Smooth muscle cell (in vitro differentiated cells): ENCODE measurements around the gene CCDC78. TPM values are rescaled to one million over a fixed set of nuclear protein-coding genes. Genes with fewer than 3 reads are reported as not detected.

Experiments used
- DNase-seq: peaks from one replicate; lab custom pipeline; 2025; ENCODE audit not compliant: unreplicated experiment; lab: John Stamatoyannopoulos, UW
- H2AFZ ChIP-seq: fragments of 200-600 bp; sonication (generic); 2 replicates; pipeline ENCODE4 v1.6.0; 2016; ENCODE audit warnings: antibody characterized with exemption, low read depth, mild to moderate bottlenecking
- H3F3A ChIP-seq: fragments of 200-600 bp; sonication (generic); 2 replicates; pipeline ENCODE4 v1.6.0; 2017; ENCODE audit warnings: antibody characterized with exemption, low read depth
- H3K27ac ChIP-seq: fragments of 200-600 bp; sonication (generic); 2 replicates; pipeline ENCODE4 v1.5.1; 2016; ENCODE audit warnings: low read depth, mild to moderate bottlenecking
- H3K27me3 ChIP-seq: fragments of 200-600 bp; sonication (generic); 2 replicates; pipeline ENCODE4 v1.6.1; 2016; ENCODE audit warnings: low read depth, mild to moderate bottlenecking
- H3K36me3 ChIP-seq: fragments of 200-600 bp; sonication (generic); 2 replicates; pipeline ENCODE4 v1.5.1; 2016; ENCODE audit warnings: low read depth
- H3K4me1 ChIP-seq: fragments of 200-600 bp; sonication (generic); 2 replicates; pipeline ENCODE4 v1.5.1; 2016; ENCODE audit warnings: low read depth
- H3K4me2 ChIP-seq: fragments of 200-600 bp; sonication (generic); 2 replicates; pipeline ENCODE4 v1.6.0; 2016; ENCODE audit warnings: mild to moderate bottlenecking
- H3K4me3 ChIP-seq: fragments of 200-600 bp; sonication (generic); 2 replicates; pipeline ENCODE4 v1.5.1; 2016; ENCODE audit warnings: mild to moderate bottlenecking
- H3K79me2 ChIP-seq: fragments of 200-600 bp; sonication (generic); 2 replicates; pipeline ENCODE4 v1.6.0; 2016; ENCODE audit warnings: low read depth, mild to moderate bottlenecking
- H3K9ac ChIP-seq: fragments of 200-600 bp; sonication (generic); 2 replicates; pipeline ENCODE4 v1.6.0; 2016; ENCODE audit warnings: low read depth
- H3K9me3 ChIP-seq: fragments of 200-600 bp; sonication (generic); replicated peaks from 2 replicates; pipeline ENCODE4 v1.5.1; 2016; ENCODE audit warnings: low read depth
- H4K20me1 ChIP-seq: fragments of 200-600 bp; sonication (generic); 2 replicates; pipeline ENCODE4 v1.6.0; 2016; ENCODE audit warnings: low read depth
- CTCF ChIP-seq: fragments of 200-600 bp; sonication (generic); IDR thresholded peaks from 2 replicates; pipeline ENCODE4 v1.5.1; 2017; ENCODE audit warnings: borderline replicate concordance, mild to moderate bottlenecking, antibody characterized with exemption; ENCODE audit not compliant: insufficient read depth, poor library complexity, severe bottlenecking
- WGBS: methylation state at CpG from one replicate; pipeline ENCODE4 v1.1.7; 2016; ENCODE audit warnings: low lambda C conversion rate; 5-methylcytosine and 5-hydroxymethylcytosine counted together
- polyA plus RNA-seq: library from polyadenylated mRNA; unstranded; fragments of >200 nt; fragmentation: Nextera tagmentation; extraction: Ambion mirVana; gene quantifications from 2 replicates; pipeline ENCODE4 v1.2.1, GENCODE V29; 2016
- total RNA-seq: library from RNA; depleted of rRNA; stranded (reverse); fragments of >200 nt; gene quantifications from 2 replicates; pipeline ENCODE4 v1.2.3, GENCODE V29; 2014

CCDC78 gene
- total and polyA plus RNA-seq, 2 experiments from 2014 or later = 2.8 to 3.4 TPM

- H3K36me3 ChIP-seq = no peaks in the 10 kb centered on the region
- H3K4me2 ChIP-seq = peak overlapping the region; percentile 99
- H4K20me1 ChIP-seq = no peaks in the 10 kb centered on the region
- no peaks in the 10 kb centered on the region for H3K79me2 ChIP-seq
- H3K27me3 ChIP-seq = no peaks in the 10 kb centered on the region
- peaks cover 4% of the 10 kb centered on the region for H3F3A ChIP-seq
- H3K4me1 ChIP-seq = peaks cover 10% of the 10 kb centered on the region
- 5% methylated on average over 10 of the region's 80 CpGs for WGBS
- no peak for TF ChIP-seq CTCF
- peak overlapping the region; percentile 69 for H3K4me3 ChIP-seq
- H3K9me3 ChIP-seq = no peaks in the 10 kb centered on the region
- peak; percentile 34 for DNase-seq
- peak overlapping the region; percentile 35 for H3K9ac ChIP-seq
- H2AFZ ChIP-seq = no peak overlapping the region
- H3K27ac ChIP-seq = no peak overlapping the region
Observed at GRCh38 chr16:728131-728889, 2.1 kb upstream of the CCDC78 start.

- no peaks in the 10 kb centered on the region for H3K27me3 ChIP-seq
- no peak for DNase-seq
- no peaks in the 10 kb centered on the region for H3K79me2 ChIP-seq
- no peaks in the 10 kb centered on the region for H3K9me3 ChIP-seq
- H3K4me3 ChIP-seq = peak overlapping the region; percentile 69
- no peaks in the 10 kb centered on the region for H3K36me3 ChIP-seq
- TF ChIP-seq CTCF = no peak
- no peak overlapping the region for H3K27ac ChIP-seq
- H3F3A ChIP-seq = peaks cover 4% of the 10 kb centered on the region
- H3K4me2 ChIP-seq = peak overlapping the region; percentile 99
- peak overlapping the region; percentile 30 for H2AFZ ChIP-seq
- 3% methylated on average over 56 of the region's 61 CpGs for WGBS
- peak overlapping the region; percentile 35 for H3K9ac ChIP-seq
- H4K20me1 ChIP-seq = no peaks in the 10 kb centered on the region
- H3K4me1 ChIP-seq = peaks cover 10% of the 10 kb centered on the region
Observed at GRCh38 chr16:727291-727977, 1.2 kb upstream of the CCDC78 start.

GRCh38 chr16:726188-726437, 130 bp downstream of the CCDC78 start:
- Histone ChIP-seq H3K36me3 (no peaks in the 10 kb centered on the region), H3K9ac (no peak overlapping the region), H3K9me3 (no peaks in the 10 kb centered on the region), H3K4me1 (peaks cover 10% of the 10 kb centered on the region), H3K27me3 (no peaks in the 10 kb centered on the region), H4K20me1 (peaks cover 10% of the 10 kb centered on the region), H3F3A (peaks cover 4% of the 10 kb centered on the region), H3K4me3 (no peak overlapping the region), H3K4me2 (no peak overlapping the region), H3K79me2 (no peaks in the 10 kb centered on the region), H2AFZ (no peak overlapping the region), H3K27ac (no peak overlapping the region)
- no peak for DNase-seq
- WGBS = 34% methylated on average over 9 of the region's 9 CpGs
- no peak for TF ChIP-seq CTCF
